Measurements from ENCODE around the gene STAT3.

GRCh38 chr17:42387661-42388380 lies 421 bp downstream of the STAT3 start:
- TF ChIP-seq, protein P1, sequence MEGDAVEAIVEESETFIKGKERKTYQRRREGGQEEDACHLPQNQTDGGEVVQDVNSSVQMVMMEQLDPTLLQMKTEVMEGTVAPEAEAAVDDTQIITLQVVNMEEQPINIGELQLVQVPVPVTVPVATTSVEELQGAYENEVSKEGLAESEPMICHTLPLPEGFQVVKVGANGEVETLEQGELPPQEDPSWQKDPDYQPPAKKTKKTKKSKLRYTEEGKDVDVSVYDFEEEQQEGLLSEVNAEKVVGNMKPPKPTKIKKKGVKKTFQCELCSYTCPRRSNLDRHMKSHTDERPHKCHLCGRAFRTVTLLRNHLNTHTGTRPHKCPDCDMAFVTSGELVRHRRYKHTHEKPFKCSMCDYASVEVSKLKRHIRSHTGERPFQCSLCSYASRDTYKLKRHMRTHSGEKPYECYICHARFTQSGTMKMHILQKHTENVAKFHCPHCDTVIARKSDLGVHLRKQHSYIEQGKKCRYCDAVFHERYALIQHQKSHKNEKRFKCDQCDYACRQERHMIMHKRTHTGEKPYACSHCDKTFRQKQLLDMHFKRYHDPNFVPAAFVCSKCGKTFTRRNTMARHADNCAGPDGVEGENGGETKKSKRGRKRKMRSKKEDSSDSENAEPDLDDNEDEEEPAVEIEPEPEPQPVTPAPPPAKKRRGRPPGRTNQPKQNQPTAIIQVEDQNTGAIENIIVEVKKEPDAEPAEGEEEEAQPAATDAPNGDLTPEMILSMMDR (IDR thresholded peaks at IDR 0.05) = no peak
- TF ChIP-seq EP300 (IDR thresholded peaks at IDR 0.05) = no peak
